ENCODE data around the gene TMIE.

DNA sequence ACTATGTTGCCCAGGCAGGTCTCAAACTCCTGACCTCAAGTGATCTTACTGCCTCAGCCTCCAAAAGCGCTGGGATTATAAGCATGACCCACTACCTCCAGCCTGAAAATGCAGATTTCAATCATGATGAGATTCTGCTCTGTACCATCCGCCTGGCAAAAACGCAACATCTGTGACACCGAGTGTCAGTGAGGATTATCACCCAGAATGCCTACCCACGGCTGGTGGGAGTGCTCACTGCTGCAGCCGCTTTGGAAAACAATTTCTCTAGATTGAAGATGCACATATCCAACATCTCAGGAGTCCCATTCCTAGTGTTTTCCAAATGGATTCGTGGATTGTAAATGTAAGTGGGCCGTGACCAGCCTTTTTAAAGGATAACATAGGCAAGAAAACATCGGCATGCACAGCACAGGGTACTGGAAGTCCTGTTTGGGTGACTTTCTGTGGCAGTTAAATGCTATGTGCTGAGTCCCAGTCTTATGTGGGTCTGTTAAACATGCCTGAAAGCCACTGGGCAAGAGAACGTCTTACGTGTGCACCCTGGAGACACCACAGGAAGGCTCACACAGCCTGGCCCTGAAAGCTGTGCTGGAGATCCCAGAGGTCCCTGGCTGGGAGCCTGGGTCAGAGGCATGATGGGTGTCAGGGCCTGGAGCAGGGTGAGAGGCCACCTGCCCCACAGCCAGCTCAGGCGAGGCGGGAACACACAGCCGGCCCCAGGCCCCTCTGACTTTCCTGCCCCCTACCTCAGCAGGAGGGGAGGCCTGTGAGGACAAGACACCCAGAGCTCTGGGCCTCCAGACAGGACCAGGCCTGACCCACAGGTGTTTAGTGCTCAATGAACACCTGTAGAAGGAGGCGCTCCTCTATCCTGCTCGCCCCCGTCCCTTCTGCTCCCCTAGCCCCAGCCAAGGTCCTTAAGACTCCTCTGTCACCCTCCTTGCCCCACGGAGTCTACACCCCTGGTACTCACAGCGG, 15.6 kb downstream of the TMIE start:
- TF ChIP-seq, protein P1, sequence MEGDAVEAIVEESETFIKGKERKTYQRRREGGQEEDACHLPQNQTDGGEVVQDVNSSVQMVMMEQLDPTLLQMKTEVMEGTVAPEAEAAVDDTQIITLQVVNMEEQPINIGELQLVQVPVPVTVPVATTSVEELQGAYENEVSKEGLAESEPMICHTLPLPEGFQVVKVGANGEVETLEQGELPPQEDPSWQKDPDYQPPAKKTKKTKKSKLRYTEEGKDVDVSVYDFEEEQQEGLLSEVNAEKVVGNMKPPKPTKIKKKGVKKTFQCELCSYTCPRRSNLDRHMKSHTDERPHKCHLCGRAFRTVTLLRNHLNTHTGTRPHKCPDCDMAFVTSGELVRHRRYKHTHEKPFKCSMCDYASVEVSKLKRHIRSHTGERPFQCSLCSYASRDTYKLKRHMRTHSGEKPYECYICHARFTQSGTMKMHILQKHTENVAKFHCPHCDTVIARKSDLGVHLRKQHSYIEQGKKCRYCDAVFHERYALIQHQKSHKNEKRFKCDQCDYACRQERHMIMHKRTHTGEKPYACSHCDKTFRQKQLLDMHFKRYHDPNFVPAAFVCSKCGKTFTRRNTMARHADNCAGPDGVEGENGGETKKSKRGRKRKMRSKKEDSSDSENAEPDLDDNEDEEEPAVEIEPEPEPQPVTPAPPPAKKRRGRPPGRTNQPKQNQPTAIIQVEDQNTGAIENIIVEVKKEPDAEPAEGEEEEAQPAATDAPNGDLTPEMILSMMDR (conservative IDR thresholded peaks at IDR 0.05), result no peak
- no peak for TF ChIP-seq ZFX (IDR thresholded peaks at IDR 0.05)

Data from C4-2B (cell line).